PC-9 (cell line): Measurements from ENCODE around the gene GUCY2D. TPM values are rescaled to one million over a fixed set of nuclear protein-coding genes. Genes with fewer than 3 reads are reported as not detected.

Experiments used
- BruUV-seq: library from RNA; stranded (reverse); fragments of 400-500 nt; replicated peaks from 2 replicates; lab custom pipeline; 2021; lab: Mats Ljungman, UMichigan
- CTCF ChIA-PET: fragments of 300-600 bp; sonication (Branson Sonifier 250); formaldehyde crosslinking; loops from one replicate; lab custom pipeline; 2022; ENCODE audit warnings: antibody characterized with exemption; lab: Charles Lee
- POLR2A ChIA-PET: fragments of 300-600 bp; sonication (Branson Sonifier 250); formaldehyde crosslinking; loops from one replicate; lab custom pipeline; 2022; ENCODE audit warnings: antibody characterized with exemption; ENCODE audit not compliant: unreplicated experiment; lab: Charles Lee
- DNase-seq, 2 experiments: peaks; one replicate each; pipeline versions ENCODE4 v3.0.0 to v3.0.0-alpha.2; 2015 to 2022; ENCODE audit warnings: mixed read lengths in 1 of 2
- H2AFZ ChIP-seq: fragments of 200-600 bp; sonication (generic); 2 replicates; pipeline ENCODE4 v1.8.1; 2017; ENCODE audit warnings: antibody characterized with exemption
- H3F3A ChIP-seq: fragments of 200-600 bp; sonication (generic); 2 replicates; pipeline ENCODE4 v1.8.1; 2017; ENCODE audit warnings: antibody characterized with exemption, mild to moderate bottlenecking, low read depth; ENCODE audit not compliant: insufficient read depth
- H3K27ac ChIP-seq: fragments of 200-600 bp; sonication (generic); 2 replicates; pipeline ENCODE4 v1.6.1; 2016; ENCODE audit warnings: mixed run types
- H3K27me3 ChIP-seq: fragments of 200-600 bp; sonication (generic); 2 replicates; pipeline ENCODE4 v1.6.1; 2016; ENCODE audit warnings: low read depth, mixed run types; ENCODE audit not compliant: insufficient read depth
- H3K36me3 ChIP-seq: fragments of 200-600 bp; sonication (generic); 2 replicates; pipeline ENCODE4 v1.6.1; 2016; ENCODE audit warnings: low read depth, mixed run types
- H3K4me1 ChIP-seq: fragments of 200-600 bp; sonication (generic); replicated peaks from 2 replicates; pipeline ENCODE4 v1.6.1; 2016; ENCODE audit warnings: mixed run types; ENCODE audit not compliant: insufficient read depth
- H3K4me2 ChIP-seq: fragments of 200-600 bp; sonication (generic); 2 replicates; pipeline ENCODE4 v1.6.1; 2017; ENCODE audit warnings: mixed run types
- H3K4me3 ChIP-seq: fragments of 200-600 bp; sonication (generic); 2 replicates; pipeline ENCODE4 v1.6.1; 2016; ENCODE audit warnings: mixed run types
- H3K79me2 ChIP-seq: fragments of 200-600 bp; sonication (generic); 2 replicates; pipeline ENCODE4 v1.6.1; 2017; ENCODE audit warnings: low read depth, mixed run types
- H3K9me2 ChIP-seq: fragments of 200-600 bp; sonication (generic); 2 replicates; pipeline ENCODE4 v1.8.1; 2017; ENCODE audit warnings: mild to moderate bottlenecking; ENCODE audit not compliant: insufficient read depth
- H3K9me3 ChIP-seq: fragments of 200-600 bp; sonication (generic); 2 replicates; pipeline ENCODE4 v1.8.1; 2016; ENCODE audit warnings: low read depth; ENCODE audit not compliant: insufficient read depth
- H4K20me1 ChIP-seq: fragments of 200-600 bp; sonication (generic); 2 replicates; pipeline ENCODE4 v1.8.1; 2017; ENCODE audit not compliant: insufficient read depth
- CTCF ChIP-seq: fragments of 200-600 bp; sonication (generic); conservative IDR thresholded peaks from 2 replicates; pipeline ENCODE4 v1.6.1; 2017; ENCODE audit warnings: mixed run types, antibody characterized with exemption, mild to moderate bottlenecking, moderate library complexity
- EZH2 ChIP-seq: fragments of 200-600 bp; sonication (generic); IDR thresholded peaks from 2 replicates; pipeline ENCODE4 v1.8.0; 2017; ENCODE audit warnings: antibody characterized with exemption, low read depth
- intact Hi-C: fragments of 100-400 bp; cut with micrococcal nuclease; formaldehyde crosslinking; loops from one replicate; pipeline ENCODE4 v1.10.0; 2022; ENCODE audit not compliant: unreplicated experiment
- total RNA-seq: library from RNA; stranded (reverse); gene quantifications from 2 replicates; pipeline ENCODE4 v1.2.3, GENCODE V29; 2021

The GUCY2D gene
- total RNA-seq, 1 experiment from 2014 or later = 0.79 TPM

DNA sequence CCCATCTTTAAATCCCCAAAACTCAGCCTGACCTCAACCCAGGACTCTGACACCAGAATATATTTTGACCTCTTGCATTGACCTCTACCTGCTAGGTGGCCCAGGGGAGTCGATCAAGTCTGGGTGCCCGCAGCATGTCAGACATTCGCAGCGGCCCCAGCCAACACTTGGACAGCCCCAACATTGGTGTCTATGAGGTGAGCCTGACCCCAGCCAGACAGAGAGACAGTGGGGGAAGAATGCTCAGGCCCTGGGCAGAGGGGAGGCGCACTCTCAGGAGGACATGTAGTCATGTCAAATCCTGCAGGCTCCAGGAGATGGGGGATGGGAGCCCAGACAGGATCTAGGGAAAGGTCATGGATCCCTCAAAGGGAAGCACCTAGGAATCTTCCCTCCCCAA, 5.4 kb downstream of the GUCY2D start:
- Histone ChIP-seq H3F3A (no peaks in the 10 kb centered on the region), H3K4me2 (no peak overlapping the region), H4K20me1 (no peaks in the 10 kb centered on the region), H3K9me2 (no peaks in the 10 kb centered on the region), H3K4me3 (no peak overlapping the region), H3K9me3 (no peaks in the 10 kb centered on the region), H2AFZ (no peak overlapping the region), H3K27me3 (no peaks in the 10 kb centered on the region), H3K4me1 (no peaks in the 10 kb centered on the region), H3K36me3 (no peaks in the 10 kb centered on the region), H3K27ac (no peak overlapping the region), H3K79me2 (no peaks in the 10 kb centered on the region)
- ChIA-PET CTCF (interaction anchor here (0.7 kb wide), 1 partner anchor 146 kb away, joined by 3 read pairs; no protein-coding TSS in a partner anchor), POLR2A (no interaction called here)
- DNase-seq = no peak
- intact Hi-C loops = no loop called here
- BruUV-seq = no TSS peak
- TF ChIP-seq CTCF (no peak), EZH2 (no peak)

DNA sequence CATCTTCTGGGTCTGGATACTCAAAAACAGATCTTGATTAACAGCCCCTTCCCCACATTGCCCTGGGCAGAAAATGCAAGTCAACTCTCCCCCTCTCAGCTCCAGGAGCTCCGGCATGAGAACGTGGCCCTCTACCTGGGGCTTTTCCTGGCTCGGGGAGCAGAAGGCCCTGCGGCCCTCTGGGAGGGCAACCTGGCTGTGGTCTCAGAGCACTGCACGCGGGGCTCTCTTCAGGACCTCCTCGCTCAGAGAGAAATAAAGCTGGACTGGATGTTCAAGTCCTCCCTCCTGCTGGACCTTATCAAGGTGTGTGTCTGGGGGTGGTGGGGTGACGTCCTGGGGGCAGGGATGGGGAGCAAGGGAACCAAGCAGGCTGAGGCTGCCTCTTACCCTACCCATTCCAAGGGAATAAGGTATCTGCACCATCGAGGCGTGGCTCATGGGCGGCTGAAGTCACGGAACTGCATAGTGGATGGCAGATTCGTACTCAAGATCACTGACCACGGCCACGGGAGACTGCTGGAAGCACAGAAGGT, 9.7 kb downstream of the GUCY2D start:
- no peak for DNase-seq
- Histone ChIP-seq H3K4me1 (no peaks in the 10 kb centered on the region), H3K9me2 (no peaks in the 10 kb centered on the region), H3K4me2 (no peak overlapping the region), H4K20me1 (no peaks in the 10 kb centered on the region), H3K27ac (no peak overlapping the region), H3F3A (0 out of 2 replicates have a peak, but pooled peaks cover 2% of the 10 kb centered on the region), H2AFZ (no peak overlapping the region), H3K4me3 (no peak overlapping the region), H3K27me3 (no peaks in the 10 kb centered on the region), H3K9me3 (no peaks in the 10 kb centered on the region), H3K36me3 (no peaks in the 10 kb centered on the region), H3K79me2 (no peaks in the 10 kb centered on the region)
- ChIA-PET POLR2A (no interaction called here), CTCF (interaction anchor here (0.8 kb wide), 1 partner anchor 518 kb away, joined by 14 read pairs; no protein-coding TSS in a partner anchor)
- TF ChIP-seq EZH2 (no peak), CTCF (no peak)
- BruUV-seq = no TSS peak
- intact Hi-C loops = no loop called here

GRCh38 chr17:8012996-8013640, 10.7 kb downstream of the GUCY2D start:
- no TSS peak for BruUV-seq
- Histone ChIP-seq H3K4me2 (no peak overlapping the region), H3K9me2 (no peaks in the 10 kb centered on the region), H3F3A (0 out of 2 replicates have a peak, but pooled peaks cover 3% of the 10 kb centered on the region), H3K36me3 (no peaks in the 10 kb centered on the region), H3K79me2 (no peaks in the 10 kb centered on the region), H3K27me3 (no peaks in the 10 kb centered on the region), H3K4me1 (no peaks in the 10 kb centered on the region), H3K4me3 (no peak overlapping the region), H3K9me3 (no peaks in the 10 kb centered on the region), H2AFZ (no peak overlapping the region), H3K27ac (no peak overlapping the region), H4K20me1 (no peaks in the 10 kb centered on the region)
- intact Hi-C loops = no loop called here
- no peak for DNase-seq
- ChIA-PET POLR2A (no interaction called here), CTCF (no interaction called here)
- TF ChIP-seq EZH2 (no peak), CTCF (no peak)
